HG03469 (cell line): Measurements from ENCODE around the gene SLCO1B1.

Experiments used
- ATAC-seq: cut with Tn5 transposase; IDR thresholded peaks from one replicate; pipeline ENCODE4 v1.9.1; 2021; ENCODE audit warnings: mild to moderate bottlenecking, moderate library complexity, moderate number of reproducible peaks; ENCODE audit not compliant: unreplicated experiment

SLCO1B1 gene

GRCh38 chr12:21221072-21221471 lies 90.1 kb downstream of the SLCO1B1 start:
- ATAC-seq = no peak

- no peak for ATAC-seq
Observed at GRCh38 chr12:21221778-21222177, 90.8 kb downstream of the SLCO1B1 start.

- ATAC-seq = no peak
Observed at GRCh38 chr12:21223930-21224329, 92.9 kb downstream of the SLCO1B1 start.

GRCh38 chr12:21234395-21234794 lies 103.4 kb downstream of the SLCO1B1 start:
- no peak for ATAC-seq

GRCh38 chr12:21239866-21240265 lies 108.9 kb downstream of the SLCO1B1 start:
- no peak for ATAC-seq

GRCh38 chr12:21248679-21249078 lies 117.7 kb downstream of the SLCO1B1 start:
- ATAC-seq = no peak

GRCh38 chr12:21252070-21252469 lies 121.1 kb downstream of the SLCO1B1 start:
- no peak for ATAC-seq

- ATAC-seq = no peak
Observed at GRCh38 chr12:21257172-21257571, 126.2 kb downstream of the SLCO1B1 start.

- ATAC-seq = no peak
Observed at GRCh38 chr12:21264232-21264631, 133.2 kb downstream of the SLCO1B1 start.

GRCh38 chr12:21265932-21266331 lies 134.9 kb downstream of the SLCO1B1 start:
- no peak for ATAC-seq

- no peak for ATAC-seq
Observed at GRCh38 chr12:21276826-21277225, 145.8 kb downstream of the SLCO1B1 start.
